Upper lobe of left lung (tissue), 4 donors: ENCODE results near the gene ZBTB45.

Source experiments
- EP300 ChIP-seq, 4 donors: sonication (generic); formaldehyde crosslinking; IDR thresholded peaks; one replicate each; pipeline ENCODE4 v1.5.1; 2017; ENCODE audit warnings: antibody characterized with exemption in 4 of 4, control low read depth in 2 of 4
- TF ChIP-seq, protein P1 (sequence below), 6 experiments: fragments of 450-650 bp in 4 of 6; fragments of 200-600 bp in 2 of 6; sonication (generic) in 2 of 6; IDR thresholded peaks; one replicate each; pipeline ENCODE4 v1.5.1; 2016 to 2019; ENCODE audit warnings: antibody characterized with exemption in 6 of 6

DNA sequence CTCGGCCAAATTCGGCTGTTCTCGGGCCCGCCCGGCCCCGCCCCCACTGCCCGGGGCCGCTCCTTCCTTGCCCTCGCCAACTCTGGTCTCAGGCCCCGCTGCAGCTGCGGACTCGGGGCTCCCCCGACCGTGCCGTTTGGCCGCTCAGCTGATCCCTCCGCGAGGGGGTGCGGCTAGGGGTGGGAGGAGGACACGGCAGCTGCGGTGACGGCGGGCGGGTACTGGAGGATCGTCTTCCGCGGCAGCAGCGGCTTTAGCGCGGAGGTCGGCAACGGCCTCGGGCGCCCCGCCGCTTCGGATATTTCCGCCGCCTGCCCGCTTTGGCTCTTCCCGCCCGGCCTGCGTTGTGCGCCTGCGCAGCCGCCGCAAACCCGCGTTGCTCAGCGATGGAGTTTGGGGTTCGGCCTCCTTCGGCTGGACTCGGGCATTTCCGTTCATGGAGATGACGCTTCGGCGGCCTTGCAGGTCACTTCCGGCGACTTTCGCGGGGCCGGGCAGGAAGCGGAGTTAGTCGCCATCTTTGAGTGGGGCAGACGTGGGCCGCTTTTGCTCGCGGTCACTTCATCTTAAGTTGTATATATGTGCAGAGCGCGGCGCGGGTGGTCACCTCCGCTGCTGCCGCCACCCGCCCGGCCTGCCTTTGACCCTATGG is 39.1 kb upstream of the ZBTB45 start:
- TF ChIP-seq EP300 (IDR thresholded peaks at IDR 0.05): no peak
- TF ChIP-seq, protein P1, sequence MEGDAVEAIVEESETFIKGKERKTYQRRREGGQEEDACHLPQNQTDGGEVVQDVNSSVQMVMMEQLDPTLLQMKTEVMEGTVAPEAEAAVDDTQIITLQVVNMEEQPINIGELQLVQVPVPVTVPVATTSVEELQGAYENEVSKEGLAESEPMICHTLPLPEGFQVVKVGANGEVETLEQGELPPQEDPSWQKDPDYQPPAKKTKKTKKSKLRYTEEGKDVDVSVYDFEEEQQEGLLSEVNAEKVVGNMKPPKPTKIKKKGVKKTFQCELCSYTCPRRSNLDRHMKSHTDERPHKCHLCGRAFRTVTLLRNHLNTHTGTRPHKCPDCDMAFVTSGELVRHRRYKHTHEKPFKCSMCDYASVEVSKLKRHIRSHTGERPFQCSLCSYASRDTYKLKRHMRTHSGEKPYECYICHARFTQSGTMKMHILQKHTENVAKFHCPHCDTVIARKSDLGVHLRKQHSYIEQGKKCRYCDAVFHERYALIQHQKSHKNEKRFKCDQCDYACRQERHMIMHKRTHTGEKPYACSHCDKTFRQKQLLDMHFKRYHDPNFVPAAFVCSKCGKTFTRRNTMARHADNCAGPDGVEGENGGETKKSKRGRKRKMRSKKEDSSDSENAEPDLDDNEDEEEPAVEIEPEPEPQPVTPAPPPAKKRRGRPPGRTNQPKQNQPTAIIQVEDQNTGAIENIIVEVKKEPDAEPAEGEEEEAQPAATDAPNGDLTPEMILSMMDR (IDR thresholded peaks at IDR 0.05): no peak
